SK-N-SH treated with all-trans-retinoic acid at 6 μM for 48 hours (cell line): Measurements from ENCODE around the gene CDC16.

Experiments used
- ATAC-seq: fragments of 200-7000 bp; cut with Tn5 transposase; 3 replicates; pipeline ENCODE4 v1.9.1; 2020; ENCODE audit warnings: mild to moderate bottlenecking, moderate library complexity
- ARNTL ChIP-seq: fragments of 450-650 bp; formaldehyde crosslinking; IDR thresholded peaks from 2 replicates; pipeline ENCODE4 v1.5.0; 2020; ENCODE audit warnings: low read depth, mild to moderate bottlenecking, moderate library complexity, borderline replicate concordance
- CSDC2 ChIP-seq: fragments of 250-450 bp; sonication (Bioruptor Pico); IDR thresholded peaks from 2 replicates; pipeline ENCODE4 v1.5.0; 2020; ENCODE audit warnings: mild to moderate bottlenecking, moderate library complexity
- ESRRG ChIP-seq: fragments of 250-450 bp; sonication (Bioruptor Pico); IDR thresholded peaks from 2 replicates; pipeline ENCODE4 v1.6.1; 2021; ENCODE audit warnings: mild to moderate bottlenecking
- ISL1 ChIP-seq: fragments of 250-450 bp; sonication (Bioruptor Pico); IDR thresholded peaks from 2 replicates; pipeline ENCODE4 v2.1.2; 2022; ENCODE audit warnings: mild to moderate bottlenecking, moderate library complexity
- OSR1 ChIP-seq: fragments of 250-450 bp; sonication (Bioruptor Pico); IDR thresholded peaks from 2 replicates; pipeline ENCODE4 v1.8.0; 2022; ENCODE audit warnings: moderate library complexity, mild to moderate bottlenecking, inconsistent platforms
- POU6F1 ChIP-seq: fragments of 250-450 bp; sonication (Bioruptor Pico); IDR thresholded peaks from 2 replicates; pipeline ENCODE4 v1.8.0; 2021; ENCODE audit warnings: low read depth, mild to moderate bottlenecking, moderate library complexity, borderline replicate concordance
- PPARA ChIP-seq: fragments of 250-450 bp; sonication (Bioruptor Pico); IDR thresholded peaks from 2 replicates; pipeline ENCODE4 v1.5.0; 2020; ENCODE audit warnings: mild to moderate bottlenecking, borderline replicate concordance
- SNAI2 ChIP-seq: fragments of 250-450 bp; sonication (Bioruptor Pico); IDR thresholded peaks from 2 replicates; pipeline ENCODE4 v1.5.0; 2020; ENCODE audit warnings: mild to moderate bottlenecking, moderate library complexity
- TCF4 ChIP-seq: fragments of 250-450 bp; sonication (Bioruptor Pico); IDR thresholded peaks from 2 replicates; pipeline ENCODE4 v1.8.0; 2021; ENCODE audit warnings: mild to moderate bottlenecking, moderate library complexity, borderline replicate concordance
- ZFP3 ChIP-seq: fragments of 250-450 bp; sonication (Bioruptor Pico); IDR thresholded peaks from 2 replicates; pipeline ENCODE4 v1.5.0; 2020; ENCODE audit warnings: mild to moderate bottlenecking, moderate library complexity
- ZFP30 ChIP-seq: fragments of 450-650 bp; formaldehyde crosslinking; IDR thresholded peaks from 2 replicates; pipeline ENCODE4 v1.5.0; 2022; ENCODE audit warnings: mild to moderate bottlenecking, moderate library complexity
- ZNF565 ChIP-seq: fragments of 450-650 bp; formaldehyde crosslinking; conservative IDR thresholded peaks from 2 replicates; pipeline ENCODE4 v1.5.0; 2020; ENCODE audit warnings: low read depth, mild to moderate bottlenecking, moderate library complexity
- ZNF70 ChIP-seq: fragments of 450-650 bp; formaldehyde crosslinking; IDR thresholded peaks from 2 replicates; pipeline ENCODE4 v1.5.0; 2020; ENCODE audit warnings: mild to moderate bottlenecking, moderate library complexity
- ZNF8 ChIP-seq: fragments of 450-650 bp; formaldehyde crosslinking; IDR thresholded peaks from 2 replicates; pipeline ENCODE4 v1.5.0; 2020; ENCODE audit warnings: mild to moderate bottlenecking, moderate library complexity
- TF ChIP-seq, protein P1 (sequence below): fragments of 250-450 bp; sonication (Bioruptor Pico); IDR thresholded peaks from 2 replicates; pipeline ENCODE4 v1.5.0; 2020; ENCODE audit warnings: mild to moderate bottlenecking, moderate library complexity
- TF ChIP-seq, protein P2 (sequence below): fragments of 250-450 bp; sonication (Bioruptor Pico); IDR thresholded peaks from 2 replicates; pipeline ENCODE4 v1.5.1; 2021; ENCODE audit warnings: mild to moderate bottlenecking, moderate library complexity
- TF ChIP-seq, protein P3 (sequence below): fragments of 250-450 bp; sonication (Bioruptor Pico); IDR thresholded peaks from 2 replicates; pipeline ENCODE4 v1.8.0; 2020; ENCODE audit warnings: mild to moderate bottlenecking, moderate library complexity, borderline replicate concordance
- TF ChIP-seq, protein P4 (sequence below): fragments of 250-450 bp; sonication (Bioruptor Pico); IDR thresholded peaks from 2 replicates; pipeline ENCODE4 v1.5.1; 2020; ENCODE audit warnings: low read depth, mild to moderate bottlenecking, moderate library complexity

Gene CDC16

GRCh38 chr13:114258589-114258988, 23.9 kb downstream of the CDC16 start:
- no peak for ATAC-seq
- TF ChIP-seq ZNF8: no peak
- TF ChIP-seq ARNTL (CRISPR knock-in tag): no peak
- TF ChIP-seq, protein P1, sequence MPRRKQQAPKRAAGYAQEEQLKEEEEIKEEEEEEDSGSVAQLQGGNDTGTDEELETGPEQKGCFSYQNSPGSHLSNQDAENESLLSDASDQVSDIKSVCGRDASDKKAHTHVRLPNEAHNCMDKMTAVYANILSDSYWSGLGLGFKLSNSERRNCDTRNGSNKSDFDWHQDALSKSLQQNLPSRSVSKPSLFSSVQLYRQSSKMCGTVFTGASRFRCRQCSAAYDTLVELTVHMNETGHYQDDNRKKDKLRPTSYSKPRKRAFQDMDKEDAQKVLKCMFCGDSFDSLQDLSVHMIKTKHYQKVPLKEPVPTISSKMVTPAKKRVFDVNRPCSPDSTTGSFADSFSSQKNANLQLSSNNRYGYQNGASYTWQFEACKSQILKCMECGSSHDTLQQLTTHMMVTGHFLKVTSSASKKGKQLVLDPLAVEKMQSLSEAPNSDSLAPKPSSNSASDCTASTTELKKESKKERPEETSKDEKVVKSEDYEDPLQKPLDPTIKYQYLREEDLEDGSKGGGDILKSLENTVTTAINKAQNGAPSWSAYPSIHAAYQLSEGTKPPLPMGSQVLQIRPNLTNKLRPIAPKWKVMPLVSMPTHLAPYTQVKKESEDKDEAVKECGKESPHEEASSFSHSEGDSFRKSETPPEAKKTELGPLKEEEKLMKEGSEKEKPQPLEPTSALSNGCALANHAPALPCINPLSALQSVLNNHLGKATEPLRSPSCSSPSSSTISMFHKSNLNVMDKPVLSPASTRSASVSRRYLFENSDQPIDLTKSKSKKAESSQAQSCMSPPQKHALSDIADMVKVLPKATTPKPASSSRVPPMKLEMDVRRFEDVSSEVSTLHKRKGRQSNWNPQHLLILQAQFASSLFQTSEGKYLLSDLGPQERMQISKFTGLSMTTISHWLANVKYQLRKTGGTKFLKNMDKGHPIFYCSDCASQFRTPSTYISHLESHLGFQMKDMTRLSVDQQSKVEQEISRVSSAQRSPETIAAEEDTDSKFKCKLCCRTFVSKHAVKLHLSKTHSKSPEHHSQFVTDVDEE: no peak
- TF ChIP-seq POU6F1 (CRISPR knock-in tag): no peak
- no peak for TF ChIP-seq ISL1
- TF ChIP-seq ESRRG: no peak
- TF ChIP-seq, protein P2, sequence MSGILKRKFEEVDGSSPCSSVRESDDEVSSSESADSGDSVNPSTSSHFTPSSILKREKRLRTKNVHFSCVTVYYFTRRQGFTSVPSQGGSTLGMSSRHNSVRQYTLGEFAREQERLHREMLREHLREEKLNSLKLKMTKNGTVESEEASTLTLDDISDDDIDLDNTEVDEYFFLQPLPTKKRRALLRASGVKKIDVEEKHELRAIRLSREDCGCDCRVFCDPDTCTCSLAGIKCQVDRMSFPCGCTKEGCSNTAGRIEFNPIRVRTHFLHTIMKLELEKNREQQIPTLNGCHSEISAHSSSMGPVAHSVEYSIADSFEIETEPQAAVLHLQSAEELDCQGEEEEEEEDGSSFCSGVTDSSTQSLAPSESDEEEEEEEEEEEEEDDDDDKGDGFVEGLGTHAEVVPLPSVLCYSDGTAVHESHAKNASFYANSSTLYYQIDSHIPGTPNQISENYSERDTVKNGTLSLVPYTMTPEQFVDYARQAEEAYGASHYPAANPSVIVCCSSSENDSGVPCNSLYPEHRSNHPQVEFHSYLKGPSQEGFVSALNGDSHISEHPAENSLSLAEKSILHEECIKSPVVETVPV: no peak
- TF ChIP-seq, all 23 proteins: peak for 0

DNA sequence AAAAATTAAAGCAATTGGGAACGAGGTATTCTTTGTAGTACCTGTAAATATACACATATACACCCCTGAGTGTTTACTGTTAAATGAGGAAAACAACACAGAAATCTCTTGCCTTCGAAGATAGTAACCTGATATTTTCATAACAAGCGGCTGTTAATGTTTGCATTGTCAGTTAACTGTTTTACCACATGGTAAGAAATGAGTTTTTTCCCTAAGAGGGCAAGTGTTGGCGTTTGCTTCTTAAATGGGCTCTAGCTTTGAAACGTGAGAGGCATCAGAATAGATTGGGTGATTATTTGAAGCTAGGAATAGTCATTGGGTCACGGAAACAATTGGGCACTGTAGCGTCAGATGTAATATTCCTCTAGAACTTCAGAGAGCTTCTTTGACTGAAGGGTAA, 24.7 kb downstream of the CDC16 start:
- no peak for ATAC-seq
- TF ChIP-seq ESRRG (no peak), TCF4 (CRISPR knock-in tag) (no peak), ARNTL (CRISPR knock-in tag) (no peak), SNAI2 (CRISPR knock-in tag) (no peak), PPARA (no peak), CSDC2 (CRISPR knock-in tag) (no peak), OSR1 (CRISPR knock-in tag) (no peak), ZNF565 (no peak), ZFP3 (CRISPR knock-in tag) (no peak), ZFP30 (CRISPR knock-in tag) (no peak), ISL1 (no peak)
- TF ChIP-seq, protein P3, sequence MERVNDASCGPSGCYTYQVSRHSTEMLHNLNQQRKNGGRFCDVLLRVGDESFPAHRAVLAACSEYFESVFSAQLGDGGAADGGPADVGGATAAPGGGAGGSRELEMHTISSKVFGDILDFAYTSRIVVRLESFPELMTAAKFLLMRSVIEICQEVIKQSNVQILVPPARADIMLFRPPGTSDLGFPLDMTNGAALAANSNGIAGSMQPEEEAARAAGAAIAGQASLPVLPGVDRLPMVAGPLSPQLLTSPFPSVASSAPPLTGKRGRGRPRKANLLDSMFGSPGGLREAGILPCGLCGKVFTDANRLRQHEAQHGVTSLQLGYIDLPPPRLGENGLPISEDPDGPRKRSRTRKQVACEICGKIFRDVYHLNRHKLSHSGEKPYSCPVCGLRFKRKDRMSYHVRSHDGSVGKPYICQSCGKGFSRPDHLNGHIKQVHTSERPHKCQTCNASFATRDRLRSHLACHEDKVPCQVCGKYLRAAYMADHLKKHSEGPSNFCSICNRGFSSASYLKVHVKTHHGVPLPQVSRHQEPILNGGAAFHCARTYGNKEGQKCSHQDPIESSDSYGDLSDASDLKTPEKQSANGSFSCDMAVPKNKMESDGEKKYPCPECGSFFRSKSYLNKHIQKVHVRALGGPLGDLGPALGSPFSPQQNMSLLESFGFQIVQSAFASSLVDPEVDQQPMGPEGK (CRISPR knock-in tag): no peak
- TF ChIP-seq, protein P1: no peak

DNA sequence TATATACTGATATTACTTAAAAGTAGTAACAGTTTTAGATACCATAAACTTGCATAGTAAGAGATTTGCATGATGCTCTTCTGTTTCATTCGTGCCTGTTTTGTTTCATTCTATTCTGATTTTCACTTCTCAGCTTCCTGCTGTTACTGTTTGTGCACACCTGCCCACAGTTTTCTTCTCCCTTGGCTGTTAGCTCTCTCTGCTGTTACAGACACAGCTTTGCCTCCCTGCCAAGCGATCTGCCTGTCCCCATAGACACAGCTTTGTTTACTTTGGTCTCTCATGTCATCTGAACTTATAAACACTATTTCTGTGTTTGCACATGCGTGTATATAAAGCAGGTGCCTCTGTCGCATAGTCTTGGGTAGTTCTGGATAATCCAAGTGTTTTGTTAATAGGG, 25.3 kb downstream of the CDC16 start:
- TF ChIP-seq, protein P4, sequence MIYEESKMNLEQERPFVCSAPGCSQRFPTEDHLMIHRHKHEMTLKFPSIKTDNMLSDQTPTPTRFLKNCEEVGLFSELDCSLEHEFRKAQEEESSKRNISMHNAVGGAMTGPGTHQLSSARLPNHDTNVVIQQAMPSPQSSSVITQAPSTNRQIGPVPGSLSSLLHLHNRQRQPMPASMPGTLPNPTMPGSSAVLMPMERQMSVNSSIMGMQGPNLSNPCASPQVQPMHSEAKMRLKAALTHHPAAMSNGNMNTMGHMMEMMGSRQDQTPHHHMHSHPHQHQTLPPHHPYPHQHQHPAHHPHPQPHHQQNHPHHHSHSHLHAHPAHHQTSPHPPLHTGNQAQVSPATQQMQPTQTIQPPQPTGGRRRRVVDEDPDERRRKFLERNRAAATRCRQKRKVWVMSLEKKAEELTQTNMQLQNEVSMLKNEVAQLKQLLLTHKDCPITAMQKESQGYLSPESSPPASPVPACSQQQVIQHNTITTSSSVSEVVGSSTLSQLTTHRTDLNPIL (CRISPR knock-in tag): no peak
- TF ChIP-seq OSR1 (CRISPR knock-in tag) (no peak), ZNF70 (CRISPR knock-in tag) (no peak), POU6F1 (CRISPR knock-in tag) (no peak), ZNF8 (no peak), ZFP30 (CRISPR knock-in tag) (no peak), TCF4 (CRISPR knock-in tag) (no peak)
- TF ChIP-seq, protein P3 (CRISPR knock-in tag): no peak
- no peak for ATAC-seq
